Right atrium auricular region (tissue), 2 donors: Measurements from ENCODE around the gene ADARB2. TPM values are rescaled to one million over a fixed set of nuclear protein-coding genes. Genes with fewer than 3 reads are reported as not detected.

Experiments
- DNase-seq: peaks from one replicate; pipeline ENCODE4 v3.0.0-alpha.2; 2019; ENCODE audit warnings: low spot score
- H3K27ac ChIP-seq, 2 donors: fragments of 200-600 bp; sonication (generic); 1 replicate in 1 of 2; 2 replicates in 1 of 2; pipeline ENCODE4 v1.5.1; 2016 to 2019
- H3K27me3 ChIP-seq, 2 donors: fragments of 200-600 bp; sonication (generic); one replicate each; pipeline versions ENCODE4 v1.5.1 to v1.6.0; 2017 to 2019
- H3K36me3 ChIP-seq: fragments of 200-600 bp; sonication (generic); one replicate; pipeline ENCODE4 v1.5.1; 2016
- H3K4me1 ChIP-seq, 2 donors: fragments of 200-600 bp; sonication (generic); one replicate each; pipeline versions ENCODE4 v1.5.1 to v1.6.0; 2017 to 2019
- H3K4me3 ChIP-seq, 2 donors: fragments of 200-600 bp; sonication (generic); 1 replicate in 1 of 2; 2 replicates in 1 of 2; pipeline ENCODE4 v1.5.1; 2017 to 2019; ENCODE audit warnings: mild to moderate bottlenecking in 1 of 2, moderate library complexity in 1 of 2
- H3K9me3 ChIP-seq, 2 donors: fragments of 200-600 bp; sonication (generic); one replicate each; pipeline ENCODE4 v1.5.1; 2019
- total RNA-seq, 2 donors: library from RNA; depleted of rRNA; stranded (reverse); fragments of >200 nt; gene quantifications; one replicate each; pipeline ENCODE4 v1.1.0, GENCODE V29; 2016
- TF ChIP-seq, protein P1 (sequence below), 2 donors: fragments of 200-600 bp; sonication (generic); IDR thresholded peaks; one replicate each; pipeline ENCODE4 v1.5.1; 2019; ENCODE audit warnings: antibody characterized with exemption in 2 of 2

ADARB2 gene
- total RNA-seq, 2 donors from 2014 or later: 0.33 to 0.71 TPM

DNA sequence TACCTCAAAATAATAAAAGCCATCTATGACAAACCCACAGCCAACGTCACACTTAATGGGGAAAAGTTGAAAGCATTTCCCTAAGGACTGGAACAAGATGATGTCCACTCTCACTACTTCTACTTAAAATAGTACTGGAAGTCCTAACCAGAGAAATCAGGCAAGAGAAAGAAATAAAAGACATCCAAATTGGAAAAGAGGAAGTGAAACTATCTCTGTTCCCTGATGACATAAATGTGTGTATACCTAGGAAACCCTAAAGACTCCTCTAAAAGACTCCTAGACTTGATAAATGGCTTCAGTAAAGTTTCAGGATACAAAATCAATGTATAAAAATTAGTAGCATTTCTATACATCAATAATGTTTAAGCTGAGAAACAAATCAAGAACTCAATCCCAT, 367.0 kb downstream of the ADARB2 start:
- Histone ChIP-seq H3K4me3 (no peak overlapping the region), H3K27ac (no peak overlapping the region), H3K36me3 (no peaks in the 10 kb centered on the region), H3K27me3 (no peaks in the 10 kb centered on the region), H3K4me1 (no peaks in the 10 kb centered on the region), H3K9me3 (no peaks in the 10 kb centered on the region)
- TF ChIP-seq, protein P1, sequence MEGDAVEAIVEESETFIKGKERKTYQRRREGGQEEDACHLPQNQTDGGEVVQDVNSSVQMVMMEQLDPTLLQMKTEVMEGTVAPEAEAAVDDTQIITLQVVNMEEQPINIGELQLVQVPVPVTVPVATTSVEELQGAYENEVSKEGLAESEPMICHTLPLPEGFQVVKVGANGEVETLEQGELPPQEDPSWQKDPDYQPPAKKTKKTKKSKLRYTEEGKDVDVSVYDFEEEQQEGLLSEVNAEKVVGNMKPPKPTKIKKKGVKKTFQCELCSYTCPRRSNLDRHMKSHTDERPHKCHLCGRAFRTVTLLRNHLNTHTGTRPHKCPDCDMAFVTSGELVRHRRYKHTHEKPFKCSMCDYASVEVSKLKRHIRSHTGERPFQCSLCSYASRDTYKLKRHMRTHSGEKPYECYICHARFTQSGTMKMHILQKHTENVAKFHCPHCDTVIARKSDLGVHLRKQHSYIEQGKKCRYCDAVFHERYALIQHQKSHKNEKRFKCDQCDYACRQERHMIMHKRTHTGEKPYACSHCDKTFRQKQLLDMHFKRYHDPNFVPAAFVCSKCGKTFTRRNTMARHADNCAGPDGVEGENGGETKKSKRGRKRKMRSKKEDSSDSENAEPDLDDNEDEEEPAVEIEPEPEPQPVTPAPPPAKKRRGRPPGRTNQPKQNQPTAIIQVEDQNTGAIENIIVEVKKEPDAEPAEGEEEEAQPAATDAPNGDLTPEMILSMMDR (IDR thresholded peaks at IDR 0.05): no peak
- no peak for DNase-seq

GRCh38 chr10:1369665-1370064, 367.7 kb downstream of the ADARB2 start:
- H3K27ac ChIP-seq: no peak overlapping the region
- TF ChIP-seq, protein P1 (IDR thresholded peaks at IDR 0.05): no peak

GRCh38 chr10:1369197-1369596, 368.1 kb downstream of the ADARB2 start:
- H3K27ac ChIP-seq: no peak overlapping the region
- H3K4me1 ChIP-seq: no peaks in the 10 kb centered on the region
- H3K4me3 ChIP-seq: no peak overlapping the region

More at GRCh38 chr10:1369665-1370064, 367.7 kb downstream of the ADARB2 start:
- Histone ChIP-seq H3K4me3 (no peak overlapping the region), H3K36me3 (no peaks in the 10 kb centered on the region), H3K9me3 (no peaks in the 10 kb centered on the region), H3K27me3 (no peaks in the 10 kb centered on the region), H3K4me1 (no peaks in the 10 kb centered on the region)
- DNase-seq: peak; percentile 26

DNA sequence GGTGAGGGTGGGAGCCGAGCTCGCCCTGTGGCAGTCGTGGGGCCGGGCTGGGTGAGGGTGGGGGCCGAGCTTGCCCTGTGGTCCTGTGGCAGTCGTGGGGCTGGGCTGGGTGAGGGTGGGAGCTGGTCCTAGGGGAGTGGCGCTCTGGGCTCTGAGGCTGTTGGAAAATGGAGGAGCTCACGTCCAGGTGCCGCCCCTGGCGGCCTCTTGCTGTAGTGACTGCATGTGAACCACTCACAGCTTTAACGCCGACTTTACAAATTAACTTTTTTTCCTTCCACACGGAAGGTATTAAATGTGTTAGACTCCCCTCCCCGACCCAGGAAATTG, 368.5 kb downstream of the ADARB2 start:
- DNase-seq: peak; percentile 55
- H3K27me3 ChIP-seq: no peaks in the 10 kb centered on the region

More at GRCh38 chr10:1369197-1369596, 368.1 kb downstream of the ADARB2 start:
- Histone ChIP-seq H3K36me3 (no peaks in the 10 kb centered on the region), H3K27me3 (no peaks in the 10 kb centered on the region), H3K9me3 (no peaks in the 10 kb centered on the region)
- TF ChIP-seq, protein P1 (IDR thresholded peaks at IDR 0.05): peak in 1 of 2 donors; percentile 1
- DNase-seq: no peak

DNA sequence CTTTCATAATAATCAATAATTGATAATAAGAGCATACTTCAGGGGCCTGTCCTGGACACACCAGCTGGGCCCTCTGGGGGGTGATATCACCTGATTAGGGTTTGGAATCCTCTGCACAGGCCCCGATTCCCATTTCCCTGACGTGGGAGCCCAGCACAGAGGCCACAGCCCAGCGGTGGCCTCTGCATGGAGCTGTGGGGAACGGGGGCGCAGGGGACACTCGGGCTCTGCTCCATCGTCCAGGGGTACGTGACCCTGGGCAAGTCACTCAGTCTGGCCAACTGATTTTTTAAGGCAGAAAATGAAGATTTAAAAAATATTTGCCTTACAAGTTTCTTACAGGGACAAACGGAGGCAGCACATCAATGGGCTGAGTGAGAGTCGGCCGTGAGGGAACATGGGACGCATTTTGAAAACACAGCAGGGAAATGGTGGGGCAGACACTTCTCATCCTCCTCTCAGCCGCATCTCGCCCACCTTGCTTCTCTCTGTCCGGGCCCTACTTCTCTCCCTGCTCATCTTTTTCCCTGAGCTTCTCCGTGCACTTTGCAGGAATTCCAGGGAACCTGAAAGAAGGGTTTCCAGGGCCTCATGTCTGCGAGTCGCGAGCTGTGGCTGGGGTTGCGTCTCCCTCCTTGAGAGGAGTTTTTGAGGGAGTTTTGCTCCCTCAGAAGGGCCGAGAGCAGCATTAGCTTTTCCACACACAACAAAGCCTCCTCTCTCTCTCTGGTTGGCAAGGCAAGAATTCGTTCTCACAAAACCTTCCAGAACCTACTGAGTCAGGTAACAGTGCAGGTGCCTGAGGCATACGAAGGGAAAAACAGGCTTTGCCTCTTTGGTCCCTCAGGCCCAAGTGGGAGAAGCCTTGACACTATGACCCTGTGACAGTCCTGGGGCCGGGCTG, 369.1 kb downstream of the ADARB2 start:
- no peaks in the 10 kb centered on the region for H3K9me3 ChIP-seq
- no peaks in the 10 kb centered on the region for H3K36me3 ChIP-seq
- peak; percentile 21 for DNase-seq
- no peaks in the 10 kb centered on the region for H3K27me3 ChIP-seq
- no peaks in the 10 kb centered on the region for H3K4me1 ChIP-seq
- H3K4me3 ChIP-seq: no peak overlapping the region
- TF ChIP-seq, protein P1 (IDR thresholded peaks at IDR 0.05): no peak
- no peak overlapping the region for H3K27ac ChIP-seq

More for the DNA sequence above, 368.5 kb downstream of the ADARB2 start:
- no peaks in the 10 kb centered on the region for H3K4me1 ChIP-seq
- no peaks in the 10 kb centered on the region for H3K9me3 ChIP-seq
- no peak overlapping the region for H3K27ac ChIP-seq
- TF ChIP-seq, protein P1 (IDR thresholded peaks at IDR 0.05): peak in 1 of 2 donors; percentile 55
- H3K4me3 ChIP-seq: no peak overlapping the region
- no peaks in the 10 kb centered on the region for H3K36me3 ChIP-seq
